GM12891 (cell line): ENCODE data around the gene G6PC3.

Source experiments
- POLR2AphosphoS5 ChIP-seq: IDR thresholded peaks from 2 replicates; pipeline ENCODE4 v1.6.1; 2011; ENCODE audit warnings: low read depth, low read length, control low read depth
- TAF1 ChIP-seq: IDR thresholded peaks from 2 replicates; pipeline ENCODE4 v1.6.1; 2011; ENCODE audit warnings: low read depth, low read length, control low read depth

- TF ChIP-seq TAF1 (no peak), POLR2AphosphoS5 (no peak)
These were observed 48.3 kb upstream of the G6PC3 start for GRCh38 chr17:44022246-44022645.
